HEK293 (cell line): ENCODE measurements around the gene MLLT10.
A peak's percentile ranks its signal among the peaks of the same experiment; 100 is the strongest.

Experiments used
- CTCF ChIA-PET: fragments of 350-600 bp; formaldehyde crosslinking; extraction: SDS; loops from one replicate; lab custom pipeline; 2021; ENCODE audit warnings: antibody characterized with exemption; lab: Yijun Ruan, JAX
- POLR2A ChIA-PET: fragments of 300-600 bp; formaldehyde crosslinking; extraction: SDS; loops from one replicate; lab custom pipeline; 2020; ENCODE audit warnings: antibody characterized with exemption, inconsistent platforms; lab: Yijun Ruan, JAX
- H3K27ac ChIP-seq: fragments of 200-500 bp; sonication (Bioruptor generic); 2 replicates; pipeline ENCODE4 v1.5.1; 2014; ENCODE audit warnings: low read depth, low read length, control low read depth, inconsistent platforms; ENCODE audit errors: extremely low read depth
- H3K36me3 ChIP-seq, 2 experiments: fragments of 200-500 bp in 1 of 2; sonication (Bioruptor generic) in 1 of 2; 1 replicate in 1 of 2; 2 replicates in 1 of 2; pipeline ENCODE4 v1.5.1; 2014 to 2017; ENCODE audit warnings: inconsistent platforms in 2 of 2, low read length in 2 of 2; ENCODE audit not compliant: control insufficient read depth in 2 of 2, insufficient read depth in 1 of 2
- H3K4me1 ChIP-seq: fragments of 200-500 bp; sonication (Bioruptor generic); 2 replicates; pipeline ENCODE4 v1.5.1; 2014; ENCODE audit warnings: mild to moderate bottlenecking, low read length, inconsistent platforms; ENCODE audit not compliant: control insufficient read depth, insufficient read depth
- H3K4me3 ChIP-seq: 2 replicates; pipeline ENCODE4 v1.5.1; 2011; ENCODE audit warnings: low read depth, mild to moderate bottlenecking, control low read depth, low read length, moderate library complexity
- H3K9me3 ChIP-seq: fragments of 200-500 bp; sonication (Bioruptor generic); 2 replicates; pipeline ENCODE4 v1.5.1; 2014; ENCODE audit warnings: low read depth, low read length, inconsistent platforms; ENCODE audit not compliant: control insufficient read depth, insufficient read depth
- HOXD13 ChIP-seq: sonication (generic); formaldehyde crosslinking; IDR thresholded peaks from 2 replicates; pipeline ENCODE4 v1.8.0; 2022; ENCODE audit warnings: missing genetic modification reagents, borderline replicate concordance
- KLF9 ChIP-seq: fragments of 450-650 bp; formaldehyde crosslinking; IDR thresholded peaks from 2 replicates; pipeline ENCODE4 v1.5.1; 2016; ENCODE audit warnings: missing biosample characterization, missing genetic modification characterization, low read depth
- REPIN1 ChIP-seq: fragments of 450-650 bp; formaldehyde crosslinking; IDR thresholded peaks from 2 replicates; pipeline ENCODE4 v1.5.1; 2017; ENCODE audit warnings: missing biosample characterization, missing genetic modification characterization, low read depth
- SCRT1 ChIP-seq: fragments of 450-650 bp; formaldehyde crosslinking; IDR thresholded peaks from 2 replicates; pipeline ENCODE4 v1.5.1; 2016; ENCODE audit warnings: missing biosample characterization, missing genetic modification characterization, borderline replicate concordance
- SCRT2 ChIP-seq: fragments of 450-650 bp; formaldehyde crosslinking; IDR thresholded peaks from 2 replicates; pipeline ENCODE4 v1.5.1; 2016; ENCODE audit warnings: missing biosample characterization, missing genetic modification characterization
- SP7 ChIP-seq: fragments of 450-650 bp; formaldehyde crosslinking; IDR thresholded peaks from 2 replicates; pipeline ENCODE4 v1.5.1; 2016; ENCODE audit warnings: missing biosample characterization, missing genetic modification characterization
- TRIM28 ChIP-seq: IDR thresholded peaks from 2 replicates; pipeline ENCODE4 v1.6.1; 2011; ENCODE audit warnings: low read length, control low read depth, borderline replicate concordance
- ZNF184 ChIP-seq: fragments of 450-650 bp; IDR thresholded peaks from 2 replicates; pipeline ENCODE4 v1.5.1; 2018; ENCODE audit warnings: missing biosample characterization, mild to moderate bottlenecking, missing genetic modification characterization
- ZNF223 ChIP-seq: fragments of 450-650 bp; formaldehyde crosslinking; IDR thresholded peaks from 2 replicates; pipeline ENCODE4 v1.5.1; 2016; ENCODE audit warnings: missing biosample characterization, missing genetic modification characterization
- ZNF23 ChIP-seq: fragments of 450-650 bp; formaldehyde crosslinking; IDR thresholded peaks from 2 replicates; pipeline ENCODE4 v1.5.1; 2016; ENCODE audit warnings: missing biosample characterization, missing genetic modification characterization, borderline replicate concordance
- ZNF404 ChIP-seq: fragments of 450-650 bp; formaldehyde crosslinking; IDR thresholded peaks from 2 replicates; pipeline ENCODE4 v1.5.1; 2017; ENCODE audit warnings: missing biosample characterization, missing genetic modification characterization
- ZNF423 ChIP-seq: fragments of 450-650 bp; formaldehyde crosslinking; IDR thresholded peaks from 2 replicates; pipeline ENCODE4 v1.5.1; 2016; ENCODE audit warnings: missing biosample characterization, missing genetic modification characterization
- ZNF544 ChIP-seq: fragments of 450-650 bp; formaldehyde crosslinking; IDR thresholded peaks from 2 replicates; pipeline ENCODE4 v1.5.0; 2017; ENCODE audit warnings: missing biosample characterization, missing genetic modification characterization
- ZNF548 ChIP-seq: fragments of 450-650 bp; formaldehyde crosslinking; IDR thresholded peaks from 2 replicates; pipeline ENCODE4 v1.5.1; 2016; ENCODE audit warnings: missing biosample characterization, missing genetic modification characterization
- ZNF555 ChIP-seq: fragments of 450-650 bp; formaldehyde crosslinking; conservative IDR thresholded peaks from 2 replicates; pipeline ENCODE4 v1.5.1; 2017; ENCODE audit warnings: missing biosample characterization, mild to moderate bottlenecking, missing genetic modification characterization, inconsistent platforms
- ZNF843 ChIP-seq: fragments of 450-650 bp; formaldehyde crosslinking; IDR thresholded peaks from 2 replicates; pipeline ENCODE4 v1.5.1; 2016; ENCODE audit warnings: missing biosample characterization, missing genetic modification characterization
- ZSCAN23 ChIP-seq: fragments of 450-650 bp; formaldehyde crosslinking; IDR thresholded peaks from 2 replicates; pipeline ENCODE4 v1.5.1; 2016; ENCODE audit warnings: missing biosample characterization, missing genetic modification characterization
- ZSCAN30 ChIP-seq: fragments of 450-650 bp; IDR thresholded peaks from 2 replicates; pipeline ENCODE4 v1.5.1; 2018; ENCODE audit warnings: missing biosample characterization, mild to moderate bottlenecking, missing genetic modification characterization, moderate library complexity
- TF ChIP-seq, protein P1 (sequence below): fragments of 450-650 bp; IDR thresholded peaks from 2 replicates; pipeline ENCODE4 v1.5.1; 2018; ENCODE audit warnings: missing biosample characterization, missing genetic modification characterization
- TF ChIP-seq, protein P2 (sequence below): fragments of 450-650 bp; formaldehyde crosslinking; IDR thresholded peaks from 2 replicates; pipeline ENCODE4 v1.5.1; 2016; ENCODE audit warnings: missing biosample characterization, missing genetic modification characterization
- TF ChIP-seq, protein P3 (sequence below): fragments of 450-650 bp; formaldehyde crosslinking; IDR thresholded peaks from 2 replicates; pipeline ENCODE4 v1.5.1; 2016; ENCODE audit warnings: missing biosample characterization, missing genetic modification characterization
- TF ChIP-seq, protein P4 (sequence below): fragments of 450-650 bp; formaldehyde crosslinking; IDR thresholded peaks from 2 replicates; pipeline ENCODE4 v1.5.1; 2016; ENCODE audit warnings: missing biosample characterization, missing genetic modification characterization
- TF ChIP-seq, protein P5 (sequence below): fragments of 450-650 bp; formaldehyde crosslinking; IDR thresholded peaks from 2 replicates; pipeline ENCODE4 v1.5.1; 2016; ENCODE audit warnings: missing biosample characterization, missing genetic modification characterization
- TF ChIP-seq, protein P6 (sequence below): fragments of 450-650 bp; formaldehyde crosslinking; IDR thresholded peaks from 2 replicates; pipeline ENCODE4 v1.5.1; 2016; ENCODE audit warnings: missing biosample characterization, missing genetic modification characterization, low read depth

Gene MLLT10

DNA sequence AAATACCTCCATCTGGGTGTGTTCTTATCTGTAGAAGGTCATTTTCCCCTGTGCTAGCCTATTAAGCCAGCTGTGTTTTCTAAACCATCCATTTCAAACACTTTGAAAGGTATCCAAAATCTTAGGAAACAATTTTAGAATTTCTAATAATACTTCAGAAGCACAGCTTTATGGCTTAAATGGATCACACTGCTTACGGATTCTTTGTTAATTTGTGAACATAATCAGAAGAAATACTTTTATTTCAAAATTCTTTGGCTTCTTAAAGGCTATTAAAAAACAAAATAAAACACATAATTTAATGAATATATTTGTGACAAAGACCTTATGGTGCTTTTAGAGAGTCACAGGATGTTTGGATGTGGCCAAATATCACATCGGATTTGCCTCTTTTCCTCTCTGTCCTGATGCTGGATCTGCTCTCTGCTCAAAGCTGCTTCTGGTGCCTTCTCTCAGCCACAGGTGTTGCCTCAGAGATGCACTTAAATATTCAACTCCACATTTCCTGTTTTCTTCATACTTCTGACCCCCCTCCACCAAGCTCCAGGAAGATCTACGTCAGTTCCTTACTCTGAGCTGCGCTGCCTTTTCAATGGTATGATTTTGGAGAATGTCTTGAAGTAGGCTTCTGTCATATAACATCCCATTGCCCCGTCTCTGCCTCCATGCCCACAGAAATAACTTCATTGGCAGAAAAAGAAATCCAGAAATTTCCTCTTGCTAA, 230.6 kb downstream of the MLLT10 start:
- ChIA-PET CTCF (interaction anchor here (0.6 kb wide), 1 partner anchor 139 kb away, joined by 3 read pairs; no protein-coding TSS in a partner anchor), POLR2A (no interaction called here)
- Histone ChIP-seq H3K36me3 (no peaks in the 10 kb centered on the region), H3K4me1 (no peaks in the 10 kb centered on the region), H3K9me3 (no peaks in the 10 kb centered on the region), H3K27ac (no peak overlapping the region), H3K4me3 (no peak overlapping the region)
- TF ChIP-seq SCRT1 (tag by site-specific recombination), result peak; percentile 58; the same call in 1 of the 2 replicates
- TF ChIP-seq, protein P1, sequence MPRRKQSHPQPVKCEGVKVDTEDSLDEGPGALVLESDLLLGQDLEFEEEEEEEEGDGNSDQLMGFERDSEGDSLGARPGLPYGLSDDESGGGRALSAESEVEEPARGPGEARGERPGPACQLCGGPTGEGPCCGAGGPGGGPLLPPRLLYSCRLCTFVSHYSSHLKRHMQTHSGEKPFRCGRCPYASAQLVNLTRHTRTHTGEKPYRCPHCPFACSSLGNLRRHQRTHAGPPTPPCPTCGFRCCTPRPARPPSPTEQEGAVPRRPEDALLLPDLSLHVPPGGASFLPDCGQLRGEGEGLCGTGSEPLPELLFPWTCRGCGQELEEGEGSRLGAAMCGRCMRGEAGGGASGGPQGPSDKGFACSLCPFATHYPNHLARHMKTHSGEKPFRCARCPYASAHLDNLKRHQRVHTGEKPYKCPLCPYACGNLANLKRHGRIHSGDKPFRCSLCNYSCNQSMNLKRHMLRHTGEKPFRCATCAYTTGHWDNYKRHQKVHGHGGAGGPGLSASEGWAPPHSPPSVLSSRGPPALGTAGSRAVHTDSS (tag by site-specific recombination), result no peak
- TF ChIP-seq, protein P2, sequence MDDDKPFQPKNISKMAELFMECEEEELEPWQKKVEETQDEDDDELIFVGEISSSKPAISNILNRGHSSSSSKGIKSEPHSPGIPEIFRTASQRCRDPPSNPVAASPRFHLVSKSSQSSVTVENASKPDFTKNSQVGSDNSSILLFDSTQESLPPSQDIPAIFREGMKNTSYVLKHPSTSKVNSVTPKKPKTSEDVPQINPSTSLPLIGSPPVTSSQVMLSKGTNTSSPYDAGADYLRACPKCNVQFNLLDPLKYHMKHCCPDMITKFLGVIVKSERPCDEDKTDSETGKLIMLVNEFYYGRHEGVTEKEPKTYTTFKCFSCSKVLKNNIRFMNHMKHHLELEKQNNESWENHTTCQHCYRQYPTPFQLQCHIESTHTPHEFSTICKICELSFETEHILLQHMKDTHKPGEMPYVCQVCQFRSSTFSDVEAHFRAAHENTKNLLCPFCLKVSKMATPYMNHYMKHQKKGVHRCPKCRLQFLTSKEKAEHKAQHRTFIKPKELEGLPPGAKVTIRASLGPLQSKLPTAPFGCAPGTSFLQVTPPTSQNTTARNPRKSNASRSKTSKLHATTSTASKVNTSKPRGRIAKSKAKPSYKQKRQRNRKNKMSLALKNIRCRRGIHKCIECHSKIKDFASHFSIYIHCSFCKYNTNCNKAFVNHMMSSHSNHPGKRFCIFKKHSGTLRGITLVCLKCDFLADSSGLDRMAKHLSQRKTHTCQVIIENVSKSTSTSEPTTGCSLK, result no peak
- TF ChIP-seq SCRT2 (tag by site-specific recombination), result peak; percentile 38; the same call in 1 of the 2 replicates
- no peak for TF ChIP-seq KLF9 (tag by site-specific recombination)
- TF ChIP-seq ZNF23 (tag by site-specific recombination), result no peak
- no peak for TF ChIP-seq ZSCAN23 (tag by site-specific recombination)
- TF ChIP-seq, protein P3, sequence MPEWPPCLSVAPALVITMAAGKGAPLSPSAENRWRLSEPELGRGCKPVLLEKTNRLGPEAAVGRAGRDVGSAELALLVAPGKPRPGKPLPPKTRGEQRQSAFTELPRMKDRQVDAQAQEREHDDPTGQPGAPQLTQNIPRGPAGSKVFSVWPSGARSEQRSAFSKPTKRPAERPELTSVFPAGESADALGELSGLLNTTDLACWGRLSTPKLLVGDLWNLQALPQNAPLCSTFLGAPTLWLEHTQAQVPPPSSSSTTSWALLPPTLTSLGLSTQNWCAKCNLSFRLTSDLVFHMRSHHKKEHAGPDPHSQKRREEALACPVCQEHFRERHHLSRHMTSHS (tag by site-specific recombination), result no peak
- TF ChIP-seq ZNF184 (tag by site-specific recombination), result no peak
- TF ChIP-seq ZNF423, result no peak

DNA sequence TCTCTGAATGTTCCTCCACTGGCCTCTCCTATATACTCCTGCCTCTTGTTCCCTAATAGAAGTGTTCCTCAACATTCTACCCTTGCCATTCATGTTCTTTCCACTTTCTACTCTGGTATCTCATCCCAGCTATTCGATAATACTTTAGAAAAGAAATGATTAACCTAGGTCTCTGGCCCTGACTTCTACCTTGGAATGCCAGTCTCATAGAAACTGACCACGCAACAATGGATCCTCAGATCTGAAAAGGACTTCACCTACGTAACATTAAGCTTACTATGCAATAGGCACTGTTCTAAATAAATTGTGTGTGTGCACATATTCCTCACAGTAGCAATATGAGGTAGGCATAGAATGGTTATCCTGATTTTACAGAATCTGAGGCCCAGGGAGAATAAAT, 235.0 kb downstream of the MLLT10 start:
- no peak overlapping the region for H3K27ac ChIP-seq
- no peaks in the 10 kb centered on the region for H3K9me3 ChIP-seq
- ChIA-PET CTCF (interaction anchor here (1.2 kb wide), 1 partner anchor 37 kb away, joined by 3 read pairs; no protein-coding TSS in a partner anchor), POLR2A (no interaction called here)
- TF ChIP-seq ZNF544 (tag by site-specific recombination) (no peak), ZNF404 (no peak), ZSCAN30 (tag by site-specific recombination) (no peak), ZNF843 (tag by site-specific recombination) (no peak), REPIN1 (tag by site-specific recombination) (no peak), ZNF555 (tag by site-specific recombination) (no peak), ZNF548 (tag by site-specific recombination) (no peak), ZNF223 (tag by site-specific recombination) (no peak), SP7 (tag by site-specific recombination) (no peak), TRIM28 (no peak), HOXD13 (CRISPR knock-in tag) (no peak)
- TF ChIP-seq, protein P4, sequence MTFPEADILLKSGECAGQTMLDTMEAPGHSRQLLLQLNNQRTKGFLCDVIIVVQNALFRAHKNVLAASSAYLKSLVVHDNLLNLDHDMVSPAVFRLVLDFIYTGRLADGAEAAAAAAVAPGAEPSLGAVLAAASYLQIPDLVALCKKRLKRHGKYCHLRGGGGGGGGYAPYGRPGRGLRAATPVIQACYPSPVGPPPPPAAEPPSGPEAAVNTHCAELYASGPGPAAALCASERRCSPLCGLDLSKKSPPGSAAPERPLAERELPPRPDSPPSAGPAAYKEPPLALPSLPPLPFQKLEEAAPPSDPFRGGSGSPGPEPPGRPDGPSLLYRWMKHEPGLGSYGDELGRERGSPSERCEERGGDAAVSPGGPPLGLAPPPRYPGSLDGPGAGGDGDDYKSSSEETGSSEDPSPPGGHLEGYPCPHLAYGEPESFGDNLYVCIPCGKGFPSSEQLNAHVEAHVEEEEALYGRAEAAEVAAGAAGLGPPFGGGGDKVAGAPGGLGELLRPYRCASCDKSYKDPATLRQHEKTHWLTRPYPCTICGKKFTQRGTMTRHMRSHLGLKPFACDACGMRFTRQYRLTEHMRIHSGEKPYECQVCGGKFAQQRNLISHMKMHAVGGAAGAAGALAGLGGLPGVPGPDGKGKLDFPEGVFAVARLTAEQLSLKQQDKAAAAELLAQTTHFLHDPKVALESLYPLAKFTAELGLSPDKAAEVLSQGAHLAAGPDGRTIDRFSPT, result no peak
- TF ChIP-seq, protein P5, sequence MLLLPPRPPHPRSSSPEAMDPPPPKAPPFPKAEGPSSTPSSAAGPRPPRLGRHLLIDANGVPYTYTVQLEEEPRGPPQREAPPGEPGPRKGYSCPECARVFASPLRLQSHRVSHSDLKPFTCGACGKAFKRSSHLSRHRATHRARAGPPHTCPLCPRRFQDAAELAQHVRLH (tag by site-specific recombination), result no peak
- TF ChIP-seq, protein P6, sequence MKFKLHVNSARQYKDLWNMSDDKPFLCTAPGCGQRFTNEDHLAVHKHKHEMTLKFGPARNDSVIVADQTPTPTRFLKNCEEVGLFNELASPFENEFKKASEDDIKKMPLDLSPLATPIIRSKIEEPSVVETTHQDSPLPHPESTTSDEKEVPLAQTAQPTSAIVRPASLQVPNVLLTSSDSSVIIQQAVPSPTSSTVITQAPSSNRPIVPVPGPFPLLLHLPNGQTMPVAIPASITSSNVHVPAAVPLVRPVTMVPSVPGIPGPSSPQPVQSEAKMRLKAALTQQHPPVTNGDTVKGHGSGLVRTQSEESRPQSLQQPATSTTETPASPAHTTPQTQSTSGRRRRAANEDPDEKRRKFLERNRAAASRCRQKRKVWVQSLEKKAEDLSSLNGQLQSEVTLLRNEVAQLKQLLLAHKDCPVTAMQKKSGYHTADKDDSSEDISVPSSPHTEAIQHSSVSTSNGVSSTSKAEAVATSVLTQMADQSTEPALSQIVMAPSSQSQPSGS (tag by site-specific recombination), result no peak
- H3K36me3 ChIP-seq, result no peaks in the 10 kb centered on the region; a peak in 1 of 3 replicates
- H3K4me1 ChIP-seq, result no peaks in the 10 kb centered on the region
- H3K4me3 ChIP-seq, result no peak overlapping the region
